Skeletal muscle cell (primary cell): ENCODE measurements around the gene SLC2A13.

Experiments
- DNase-seq: peaks from one replicate; pipeline ENCODE4 v3.0.0-alpha.2; 2010; ENCODE audit warnings: low read depth
- H3K4me3 ChIP-seq: 2 replicates; pipeline ENCODE4 v1.5.1; 2011; ENCODE audit warnings: low read depth, mild to moderate bottlenecking, control low read depth, low read length, moderate library complexity

The SLC2A13 gene

GRCh38 chr12:40010899-40011774, 94.7 kb downstream of the SLC2A13 start:
- H3K4me3 ChIP-seq: no peak overlapping the region
- DNase-seq: peak; percentile 31

- no peak overlapping the region for H3K4me3 ChIP-seq
- DNase-seq: no peak
Observed at GRCh38 chr12:40002178-40003169, 103.4 kb downstream of the SLC2A13 start.

GRCh38 chr12:40001406-40001805, 104.5 kb downstream of the SLC2A13 start:
- no peak for DNase-seq
- no peak overlapping the region for H3K4me3 ChIP-seq

GRCh38 chr12:40000884-40001283, 105.0 kb downstream of the SLC2A13 start:
- DNase-seq: no peak
- H3K4me3 ChIP-seq: no peak overlapping the region

GRCh38 chr12:39993268-39993667, 112.6 kb downstream of the SLC2A13 start:
- DNase-seq: no peak
- no peak overlapping the region for H3K4me3 ChIP-seq

- DNase-seq: no peak
- no peak overlapping the region for H3K4me3 ChIP-seq
Observed at GRCh38 chr12:39990122-39991101, 115.5 kb downstream of the SLC2A13 start.

- no peak overlapping the region for H3K4me3 ChIP-seq
- no peak for DNase-seq
Observed at GRCh38 chr12:39989501-39989900, 116.4 kb downstream of the SLC2A13 start.

- no peak overlapping the region for H3K4me3 ChIP-seq
- DNase-seq: no peak
Observed at GRCh38 chr12:39988574-39988973, 117.3 kb downstream of the SLC2A13 start.

GRCh38 chr12:39986674-39987073, 119.2 kb downstream of the SLC2A13 start:
- DNase-seq: no peak
- no peak overlapping the region for H3K4me3 ChIP-seq

- DNase-seq: no peak
- no peak overlapping the region for H3K4me3 ChIP-seq
Observed at GRCh38 chr12:39984670-39985069, 121.2 kb downstream of the SLC2A13 start.

- no peak for DNase-seq
Observed at GRCh38 chr12:39975374-39975918, 130.4 kb downstream of the SLC2A13 start.

GRCh38 chr12:39972119-39972518, 133.8 kb downstream of the SLC2A13 start:
- no peak overlapping the region for H3K4me3 ChIP-seq
- DNase-seq: no peak

More at GRCh38 chr12:39975374-39975918, 130.4 kb downstream of the SLC2A13 start:
- H3K4me3 ChIP-seq: no peak overlapping the region

- H3K4me3 ChIP-seq: no peak overlapping the region
- DNase-seq: no peak
Observed at GRCh38 chr12:39971348-39971747, 134.5 kb downstream of the SLC2A13 start.

GRCh38 chr12:39966721-39967120, 139.2 kb downstream of the SLC2A13 start:
- DNase-seq: no peak

GRCh38 chr12:39966256-39966655, 139.6 kb downstream of the SLC2A13 start:
- DNase-seq: no peak
- no peak overlapping the region for H3K4me3 ChIP-seq

More at GRCh38 chr12:39966721-39967120, 139.2 kb downstream of the SLC2A13 start:
- H3K4me3 ChIP-seq: no peak overlapping the region

- H3K4me3 ChIP-seq: no peak overlapping the region
- no peak for DNase-seq
Observed at GRCh38 chr12:39959467-39959866, 146.4 kb downstream of the SLC2A13 start.

- no peak for DNase-seq
- H3K4me3 ChIP-seq: no peak overlapping the region
Observed at GRCh38 chr12:39959031-39959430, 146.8 kb downstream of the SLC2A13 start.

GRCh38 chr12:39958377-39958776, 147.5 kb downstream of the SLC2A13 start:
- DNase-seq: no peak
- H3K4me3 ChIP-seq: no peak overlapping the region

- no peak for DNase-seq
- H3K4me3 ChIP-seq: no peak overlapping the region
Observed at GRCh38 chr12:39956725-39957124, 149.2 kb downstream of the SLC2A13 start.
